CD4-positive, alpha-beta T cell treated with Interleukin-6 for 4 hours (primary cell): ENCODE measurements around the gene ZBTB47.
A peak's percentile ranks its signal among the peaks of the same experiment; 100 is the strongest.

Experiments
- DNase-seq: peaks from one replicate; pipeline ENCODE4 v3.0.0-alpha.2; 2020; ENCODE audit warnings: mixed read lengths

Gene ZBTB47

DNA sequence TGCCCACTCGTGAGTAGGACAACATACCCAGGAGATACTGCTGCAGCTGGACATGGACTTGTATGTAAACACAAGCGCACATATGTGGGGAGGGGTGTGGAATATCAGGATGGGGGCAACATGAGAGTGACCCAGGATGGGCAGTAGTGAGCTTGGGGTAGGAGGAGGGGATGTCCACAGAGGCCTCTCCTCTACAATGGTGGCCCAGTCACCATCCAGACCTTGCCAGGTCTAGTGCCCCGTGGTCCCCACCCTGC is 266 bp upstream of the ZBTB47 start:
- no peak for DNase-seq

DNA sequence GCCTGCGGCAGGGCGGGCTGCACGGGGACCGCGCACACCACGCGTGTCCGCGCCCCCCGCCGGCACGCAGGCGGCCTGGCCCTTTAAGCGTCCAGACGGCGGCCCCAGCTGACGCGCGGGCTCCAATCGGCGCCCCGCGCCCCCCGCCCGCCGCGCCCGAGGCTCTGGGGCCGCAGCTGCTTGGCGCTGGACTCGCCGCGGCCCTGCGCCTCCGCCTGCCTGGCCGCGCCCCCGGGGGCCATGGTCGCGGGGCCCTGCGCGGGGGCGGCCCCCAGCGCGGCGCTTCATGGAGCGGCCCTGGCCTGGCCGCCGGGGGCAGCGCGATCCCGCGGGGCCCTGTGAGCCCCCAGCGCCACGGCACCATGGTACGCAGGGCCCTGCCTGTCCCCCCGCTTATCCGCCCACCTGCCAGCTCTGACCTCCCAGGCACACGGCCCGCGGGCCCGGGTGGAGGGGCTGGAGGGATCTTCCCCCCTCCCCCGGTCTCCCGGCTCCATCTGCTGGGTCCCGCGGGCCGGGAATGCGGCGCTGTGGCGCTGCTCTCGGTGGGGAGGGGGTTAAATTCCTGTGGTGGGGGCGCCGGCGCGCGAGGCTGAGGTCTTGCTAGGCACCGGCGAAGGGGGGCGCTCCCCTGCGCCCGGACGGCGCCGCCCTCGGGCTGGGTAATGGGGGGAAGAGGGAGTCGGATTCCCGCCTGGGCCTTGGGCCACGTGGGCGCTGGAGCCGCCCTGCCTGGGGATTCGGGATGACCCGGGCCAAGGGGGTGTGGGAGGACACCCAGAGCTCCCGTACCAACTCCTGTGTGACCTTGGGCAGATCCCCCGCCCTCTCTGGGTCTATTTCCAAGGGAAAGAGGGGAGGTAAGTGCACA is 1.1 kb downstream of the ZBTB47 start:
- no peak for DNase-seq

- DNase-seq, result peak; percentile 21
Observed at GRCh38 chr3:42655331-42655888, 1.9 kb downstream of the ZBTB47 start.

GRCh38 chr3:42655980-42656679 is 2.6 kb downstream of the ZBTB47 start:
- DNase-seq, result no peak

DNA sequence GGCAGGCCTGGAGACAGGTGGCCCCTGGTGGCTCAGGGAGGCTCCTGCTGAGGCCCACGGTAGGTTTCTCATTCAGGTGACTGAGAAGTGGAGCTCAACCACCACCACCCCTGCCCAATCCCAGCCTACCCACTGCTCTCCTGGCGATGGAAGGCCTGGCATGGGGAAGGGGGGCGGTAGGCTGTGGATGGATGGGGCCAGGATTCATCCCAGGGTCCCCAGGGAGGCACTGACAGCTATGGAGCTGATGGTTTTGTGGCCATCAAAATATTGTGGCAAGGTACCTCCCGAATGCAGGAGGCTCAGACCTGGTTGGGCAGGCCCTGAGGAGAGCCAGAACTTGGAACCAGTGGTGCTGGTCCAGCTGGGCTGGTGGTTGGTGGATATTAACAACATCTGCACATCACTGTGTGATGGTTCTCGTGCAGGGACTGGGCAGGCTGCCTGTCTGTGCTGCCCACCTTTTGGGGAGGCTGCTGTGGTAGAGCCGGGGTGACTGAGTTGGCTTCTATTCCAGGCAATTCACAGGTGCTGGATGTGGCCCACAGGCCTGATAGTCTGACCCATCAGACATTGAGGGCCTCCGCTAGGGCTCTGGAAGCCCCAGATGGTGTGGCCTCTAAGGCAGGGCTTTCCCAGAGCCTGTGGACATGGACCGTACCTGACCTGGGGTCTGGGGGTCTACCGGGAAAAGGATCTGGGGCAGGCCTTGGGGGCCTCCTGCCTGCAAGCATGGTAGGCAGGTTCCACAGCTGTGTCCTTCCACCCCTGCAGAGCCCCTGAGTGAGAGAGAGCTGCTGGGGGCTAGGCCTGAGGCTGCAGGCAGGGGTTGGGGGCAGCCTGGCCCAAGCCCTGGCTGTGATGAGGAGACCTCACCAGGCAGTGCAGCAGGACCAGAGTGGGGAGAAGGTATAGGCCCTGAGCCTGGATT is 3.4 kb downstream of the ZBTB47 start:
- no peak for DNase-seq

- no peak for DNase-seq
Observed at GRCh38 chr3:42657675-42658074, 4.2 kb downstream of the ZBTB47 start.

DNA sequence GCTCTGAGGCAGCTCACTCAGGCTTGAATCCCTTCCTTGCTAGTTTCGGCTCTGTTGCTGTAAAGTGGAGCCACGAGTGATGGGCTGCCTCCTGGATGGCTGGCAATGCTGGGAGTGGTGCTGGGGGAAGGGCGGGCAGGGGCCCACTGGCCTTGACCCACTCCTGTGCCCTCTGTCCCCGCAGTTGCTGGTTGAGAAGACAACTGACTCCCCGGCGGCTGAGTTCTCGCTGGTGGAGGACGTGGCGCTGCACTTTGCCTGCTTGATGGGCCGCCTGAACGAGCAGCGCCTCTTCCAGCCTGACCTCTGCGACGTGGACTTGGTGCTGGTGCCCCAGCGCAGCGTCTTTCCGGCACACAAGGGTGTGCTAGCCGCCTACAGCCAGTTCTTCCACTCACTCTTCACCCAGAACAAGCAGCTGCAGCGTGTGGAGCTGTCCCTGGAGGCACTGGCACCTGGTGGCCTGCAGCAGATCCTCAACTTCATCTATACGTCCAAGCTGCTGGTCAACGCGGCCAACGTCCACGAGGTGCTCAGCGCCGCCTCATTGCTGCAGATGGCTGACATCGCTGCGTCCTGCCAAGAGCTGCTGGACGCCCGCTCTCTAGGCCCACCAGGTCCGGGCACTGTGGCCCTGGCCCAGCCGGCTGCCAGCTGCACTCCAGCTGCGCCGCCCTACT is 4.7 kb downstream of the ZBTB47 start:
- DNase-seq, result no peak

DNA sequence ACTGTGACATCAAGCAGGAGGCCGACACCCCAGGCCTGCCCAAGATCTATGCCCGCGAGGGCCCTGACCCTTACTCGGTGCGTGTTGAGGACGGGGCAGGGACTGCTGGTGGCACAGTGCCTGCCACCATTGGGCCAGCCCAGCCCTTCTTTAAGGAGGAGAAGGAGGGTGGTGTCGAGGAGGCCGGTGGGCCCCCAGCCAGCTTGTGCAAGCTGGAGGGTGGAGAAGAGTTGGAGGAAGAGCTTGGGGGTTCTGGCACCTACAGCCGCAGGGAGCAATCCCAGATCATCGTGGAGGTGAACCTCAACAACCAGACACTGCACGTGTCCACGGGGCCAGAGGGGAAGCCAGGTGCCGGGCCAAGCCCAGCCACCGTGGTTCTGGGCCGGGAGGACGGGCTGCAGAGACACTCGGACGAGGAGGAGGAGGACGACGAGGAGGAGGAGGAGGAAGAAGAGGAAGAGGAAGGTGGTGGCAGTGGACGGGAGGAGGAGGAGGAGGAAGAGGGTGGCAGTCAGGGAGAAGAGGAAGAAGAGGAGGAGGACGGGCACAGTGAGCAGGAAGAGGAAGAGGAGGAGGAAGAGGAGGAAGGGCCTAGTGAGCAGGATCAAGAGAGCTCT is 5.4 kb downstream of the ZBTB47 start:
- no peak for DNase-seq

DNA sequence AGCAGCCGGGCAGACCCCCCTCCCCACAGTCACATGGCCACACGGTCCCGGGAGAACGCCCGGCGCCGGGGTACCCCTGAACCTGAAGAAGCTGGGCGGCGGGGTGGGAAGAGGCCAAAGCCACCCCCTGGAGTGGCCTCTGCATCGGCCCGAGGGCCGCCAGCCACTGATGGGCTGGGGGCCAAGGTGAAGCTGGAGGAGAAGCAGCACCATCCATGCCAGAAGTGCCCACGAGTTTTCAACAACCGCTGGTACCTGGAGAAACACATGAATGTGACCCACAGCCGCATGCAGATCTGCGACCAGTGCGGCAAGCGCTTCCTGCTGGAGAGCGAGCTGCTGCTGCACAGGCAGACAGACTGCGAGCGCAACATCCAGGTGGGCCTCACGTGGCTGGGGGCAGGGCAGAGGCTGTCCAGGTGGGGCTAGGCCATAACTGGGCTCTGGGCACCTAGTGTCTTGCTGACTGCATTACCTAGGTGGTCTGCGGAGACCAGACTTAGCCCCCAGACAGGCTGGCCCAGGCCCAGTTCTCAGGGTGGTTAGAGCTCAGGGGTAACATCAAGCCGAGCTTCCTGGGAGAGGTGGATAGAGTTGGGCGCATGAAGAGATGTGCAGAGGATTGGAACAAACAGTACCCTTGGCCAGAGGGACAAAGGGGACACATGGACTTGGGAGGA is 6.1 kb downstream of the ZBTB47 start:
- no peak for DNase-seq

DNA sequence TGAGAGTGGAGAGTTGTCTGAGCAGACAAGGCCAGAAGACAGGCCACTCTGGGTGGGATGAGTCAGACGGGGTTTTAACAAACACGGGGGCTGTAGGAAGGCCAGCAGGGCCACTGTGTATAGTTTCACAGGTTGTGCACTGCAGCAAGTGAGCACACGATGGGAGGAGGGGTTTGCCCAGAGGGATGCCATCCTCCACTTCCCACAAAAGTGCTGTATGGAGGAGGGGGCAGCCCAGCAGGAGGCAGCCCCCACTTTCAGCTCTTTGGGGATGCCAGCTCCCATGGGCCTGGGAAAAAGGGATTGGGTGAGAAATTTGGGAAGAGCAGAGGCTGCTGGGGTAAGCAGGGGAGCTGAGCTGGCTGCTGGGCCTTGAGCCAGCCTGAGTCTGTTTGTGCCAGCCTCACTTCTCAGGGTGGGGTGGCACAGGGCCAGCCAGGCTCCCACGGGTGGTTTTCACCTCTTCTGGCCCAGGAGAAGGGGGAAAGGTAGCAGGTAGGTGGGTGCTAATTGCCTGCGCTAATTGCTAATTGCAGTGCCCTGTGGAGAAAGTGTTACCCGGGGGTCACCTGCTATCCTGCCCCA is 6.7 kb downstream of the ZBTB47 start:
- no peak for DNase-seq

GRCh38 chr3:42660898-42661297 is 7.4 kb downstream of the ZBTB47 start:
- DNase-seq, result no peak

- no peak for DNase-seq
Observed at GRCh38 chr3:42661593-42662022, 8.1 kb downstream of the ZBTB47 start.

GRCh38 chr3:42662037-42662812 is 8.7 kb downstream of the ZBTB47 start:
- DNase-seq, result no peak

DNA sequence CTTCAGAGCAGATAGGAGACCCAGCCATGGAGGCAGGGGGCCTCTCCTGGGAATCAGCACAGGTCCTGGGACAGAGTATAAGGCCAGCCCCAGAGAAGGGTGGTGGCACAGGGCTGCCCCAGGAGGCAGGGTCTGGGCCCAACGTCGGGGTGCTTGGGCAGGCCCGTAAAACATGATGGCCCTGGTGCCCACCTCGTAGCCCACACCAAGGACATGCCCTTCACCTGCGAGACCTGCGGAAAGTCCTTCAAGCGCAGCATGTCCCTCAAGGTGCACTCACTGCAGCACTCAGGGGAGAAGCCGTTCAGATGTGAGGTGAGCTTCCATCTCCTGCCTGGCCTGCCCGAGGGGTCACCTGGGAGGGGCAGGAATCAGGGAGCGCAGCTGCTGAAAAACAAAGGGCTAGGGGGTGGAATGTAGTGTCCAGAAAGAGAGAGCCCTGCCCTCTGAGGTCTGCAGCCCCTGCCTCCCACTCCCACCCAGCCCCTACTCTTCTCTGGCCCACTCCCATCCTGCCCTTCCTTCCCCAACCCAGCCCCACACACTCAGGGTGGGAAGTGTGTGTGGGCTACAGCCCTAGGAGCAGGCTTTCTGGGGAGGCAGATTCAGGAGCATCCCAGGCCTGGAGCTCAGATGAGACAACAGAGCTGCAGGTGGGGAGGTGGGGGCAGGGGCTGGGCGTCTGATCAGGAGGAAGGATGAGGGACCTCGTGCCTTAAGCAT is 9.5 kb downstream of the ZBTB47 start:
- no peak for DNase-seq

GRCh38 chr3:42663581-42664437 is 10.3 kb downstream of the ZBTB47 start:
- DNase-seq, result no peak

DNA sequence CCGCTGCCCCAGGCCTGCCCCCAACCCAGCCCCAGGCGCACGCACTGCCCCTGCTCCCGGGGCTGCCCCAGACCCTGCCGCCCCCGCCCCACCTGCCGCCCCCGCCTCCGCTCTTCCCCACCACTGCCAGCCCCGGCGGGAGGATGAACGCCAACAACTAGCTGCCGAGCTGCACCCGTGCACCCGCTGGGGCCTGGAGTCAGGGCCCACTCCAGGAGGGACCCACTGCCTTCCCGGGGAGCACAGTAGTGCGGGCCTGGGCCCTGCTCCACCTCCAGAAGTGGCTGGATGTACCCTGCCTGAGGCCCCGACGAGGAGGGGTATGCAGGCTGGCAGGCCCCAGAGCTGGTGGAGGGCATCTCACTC is 10.9 kb downstream of the ZBTB47 start:
- no peak for DNase-seq

- no peak for DNase-seq
Observed at GRCh38 chr3:42665050-42665878, 11.8 kb downstream of the ZBTB47 start.

- DNase-seq, result no peak
Observed at GRCh38 chr3:42666022-42666421, 12.5 kb downstream of the ZBTB47 start.
